HepG2 (cell line): ENCODE measurements around the gene LCE3B. TPM values are rescaled to one million over a fixed set of nuclear protein-coding genes. Genes with fewer than 3 reads are reported as not detected.

Experiments used
- ATAC-seq: fragments of 200-7000 bp; cut with Tn5 transposase; 3 replicates; pipeline ENCODE4 v1.9.1; 2020; ENCODE audit warnings: mild to moderate bottlenecking, moderate library complexity
- BruUV-seq: library from RNA; stranded (reverse); fragments of 400-500 nt; replicated peaks from 2 replicates; lab custom pipeline; 2021; lab: Mats Ljungman, UMichigan
- CTCF ChIA-PET: fragments of 300-600 bp; formaldehyde crosslinking; extraction: SDS; loops from one replicate; lab custom pipeline; 2021; ENCODE audit warnings: low total read pairs, inconsistent platforms, low intra/inter-chr PET ratio; lab: Yijun Ruan, JAX
- POLR2A ChIA-PET: fragments of 350-600 bp; sonication (Branson Sonifier 250); formaldehyde crosslinking; loops from one replicate; lab custom pipeline; 2020; ENCODE audit warnings: antibody characterized with exemption, inconsistent platforms; lab: Yijun Ruan, JAX
- DNase-seq: peaks from one replicate; pipeline ENCODE4 v3.0.0-alpha.2; 2015; ENCODE audit warnings: low spot score
- FAIRE-seq: peaks from 3 replicates; lab custom pipeline; 2011; peaks lifted over from hg19 to GRCh38; lab: Jason Lieb, UNC
- H2AFZ ChIP-seq: one replicate; pipeline ENCODE4 v1.6.1; 2011; ENCODE audit warnings: low read length, inconsistent platforms
- H3K27ac ChIP-seq: fragments of 300-600 bp; 3 replicates; pipeline ENCODE4 v1.8.0; 2011; ENCODE audit warnings: mixed run types, mild to moderate bottlenecking, mixed read lengths, low read length, inconsistent platforms; ENCODE audit not compliant: insufficient read depth; ENCODE audit errors: extremely low read length
- H3K27me3 ChIP-seq, 2 experiments: fragments of 200-600 bp in 1 of 2; 2 replicates in 1 of 2; 3 replicates in 1 of 2; pipeline versions ENCODE4 v1.6.0 to v1.8.0; 2011; ENCODE audit warnings: low read length in 2 of 2, mild to moderate bottlenecking in 2 of 2, moderate library complexity in 2 of 2, inconsistent platforms in 1 of 2; ENCODE audit not compliant: insufficient read depth in 2 of 2, control insufficient read depth in 1 of 2
- H3K36me3 ChIP-seq, 2 experiments: fragments of 200-600 bp in 1 of 2; replicated peaks in 1 of 2; 2 replicates in 1 of 2; 3 replicates in 1 of 2; pipeline versions ENCODE4 v1.5.1 to v1.8.0; 2011; ENCODE audit warnings: low read length in 2 of 2, inconsistent platforms in 1 of 2; ENCODE audit not compliant: insufficient read depth in 2 of 2, control insufficient read depth in 1 of 2
- H3K4me1 ChIP-seq: 2 replicates; pipeline ENCODE4 v1.5.1; 2012; ENCODE audit warnings: low read length, inconsistent platforms; ENCODE audit not compliant: insufficient read depth
- H3K4me2 ChIP-seq: 2 replicates; pipeline ENCODE4 v1.6.0; 2011; ENCODE audit warnings: low read depth, low read length, inconsistent platforms
- H3K4me3 ChIP-seq, 3 experiments: fragments of 200-600 bp in 1 of 3; sonication (generic), shearing (Covaris generic) in 1 of 3; replicated peaks in 1 of 3; 2 replicates each; pipeline ENCODE4 v1.5.1; 2011 to 2016; ENCODE audit warnings: low read length in 3 of 3, inconsistent platforms in 2 of 3, low read depth in 2 of 3, mild to moderate bottlenecking in 2 of 3, control low read depth in 1 of 3, mixed read lengths in 1 of 3; ENCODE audit not compliant: insufficient read depth in 1 of 3
- H3K79me2 ChIP-seq: one replicate; pipeline ENCODE4 v1.6.1; 2011; ENCODE audit warnings: low read length, inconsistent platforms; ENCODE audit not compliant: insufficient read depth
- H3K9ac ChIP-seq: 2 replicates; pipeline ENCODE4 v1.6.0; 2011; ENCODE audit warnings: mild to moderate bottlenecking, low read depth, low read length, inconsistent platforms; ENCODE audit not compliant: insufficient read depth
- H3K9me3 ChIP-seq: 2 replicates; pipeline ENCODE4 v1.5.1; 2012; ENCODE audit warnings: mild to moderate bottlenecking, low read length
- H4K20me1 ChIP-seq: 2 replicates; pipeline ENCODE4 v1.6.0; 2011; ENCODE audit warnings: inconsistent platforms, mild to moderate bottlenecking, low read length, moderate library complexity; ENCODE audit not compliant: insufficient read depth
- BHLHE40 ChIP-seq: IDR thresholded peaks from 2 replicates; pipeline ENCODE4 v1.6.1; 2011; ENCODE audit warnings: low read length, improper control_type of control experiment
- HDAC1 ChIP-seq: sonication (generic); formaldehyde crosslinking; IDR thresholded peaks from 2 replicates; pipeline ENCODE4 v1.5.1; 2020; ENCODE audit warnings: mild to moderate bottlenecking, missing genetic modification reagents
- NAIF1 ChIP-seq: sonication (generic); formaldehyde crosslinking; IDR thresholded peaks from 2 replicates; pipeline ENCODE4 v1.5.0; 2020; ENCODE audit warnings: mild to moderate bottlenecking, missing genetic modification reagents, borderline replicate concordance
- PAXIP1 ChIP-seq: sonication (generic); formaldehyde crosslinking; conservative IDR thresholded peaks from 2 replicates; pipeline ENCODE4 v1.4.0; 2020; ENCODE audit warnings: mild to moderate bottlenecking, missing genetic modification reagents, moderate library complexity
- ZNF143 ChIP-seq: sonication (generic); formaldehyde crosslinking; IDR thresholded peaks from 2 replicates; pipeline ENCODE4 v1.4.0; 2020; ENCODE audit warnings: missing genetic modification reagents
- WGBS: methylation state at CpG from one replicate; pipeline ENCODE4 v1.1.6; 2017; ENCODE audit warnings: low lambda C conversion rate; 5-methylcytosine and 5-hydroxymethylcytosine counted together
- in situ Hi-C: cut with HindIII; loops from 2 replicates; pipeline ENCODE4 v1.10.0; 2017; ENCODE audit warnings: low pct_unique_long_range_greater_than_20kb; ENCODE audit not compliant: extremely low pct_ligation_motif_present
- intact Hi-C: fragments of 100-400 bp; cut with micrococcal nuclease; formaldehyde crosslinking; loops from one replicate; pipeline ENCODE4 v1.10.0; 2022; ENCODE audit not compliant: unreplicated experiment
- polyA plus RNA-seq, 8 experiments: library from polyadenylated mRNA; depleted of rRNA in 3 of 8; stranded (reverse) in 7 of 8; unstranded in 1 of 8; fragments of >200 nt; fragmentation: Illumina TruSeq in 4 of 8; extraction: Trizol in 4 of 8; gene quantifications; 2 replicates each; pipeline versions ENCODE4 v1.2.1 to v1.2.3, GENCODE V29; 2011 to 2016; ENCODE audit warnings: low read depth in 4 of 8, missing spikeins in 1 of 8, mixed read lengths in 1 of 8; ENCODE audit not compliant: insufficient read depth in 1 of 8
- small RNA-seq, 3 experiments: library from RNA; depleted of rRNA; stranded (forward); fragments of <200 nt; gene quantifications; one replicate each; pipeline ENCODE3, GENCODE V24; 2012; ENCODE audit warnings: low read depth in 2 of 3, low replicate concordance in 1 of 3; ENCODE audit not compliant: insufficient read length in 3 of 3, insufficient read depth in 2 of 3
- total RNA-seq, 5 experiments: library from RNA; depleted of rRNA; stranded (reverse); fragments of >200 nt; fragmentation: Illumina TruSeq; extraction: Trizol; gene quantifications; 2 replicates each; pipeline ENCODE4 v1.2.3, GENCODE V29; 2016; ENCODE audit warnings: low read depth in 1 of 5

LCE3B gene
- total and polyA plus RNA-seq, 2 of the 13 experiments (the other 11 are each of a cell fraction or from before 2014, with no cell fraction given): not detected

GRCh38 chr1:152658649-152659048, 45.0 kb downstream of the LCE3B start (continued):
- no peak for TF ChIP-seq ZNF143 (CRISPR knock-in tag)
- TF ChIP-seq, all 625 proteins: peak for 10

DNA sequence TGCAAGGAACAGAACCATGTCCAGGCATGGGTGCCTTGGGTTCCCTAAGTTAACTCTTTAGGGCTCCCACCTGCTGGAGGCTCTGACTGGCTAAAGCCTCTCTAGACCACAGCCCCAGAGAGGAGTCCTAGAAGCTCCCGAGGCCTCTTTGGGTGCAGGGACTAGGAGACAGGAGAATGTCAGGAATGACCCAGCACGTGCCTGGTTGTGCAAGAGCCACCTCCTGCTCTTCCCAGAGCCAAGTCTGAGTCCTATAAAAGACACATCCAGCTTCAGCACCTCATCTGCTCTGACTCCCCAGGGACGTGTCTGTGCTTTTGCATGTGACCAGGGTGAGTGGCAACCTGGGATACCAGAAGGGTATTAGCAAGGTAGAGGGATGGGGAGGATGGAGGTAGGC, 49.5 kb downstream of the LCE3B start, which contains the start of gene LCE2D:
Gene LCE2D (plus strand): TSS at position 283 of the 400 bp plus-strand sequence. CDS start 726 bp downstream, outside the sequence.
- DNase-seq (no peak), ATAC-seq (no peak), FAIRE-seq (no peak)
- Histone ChIP-seq H3K4me3 (no peak within 1 kb of the TSS), H3K4me1 (no peaks in the 10 kb centered on the region), H4K20me1 (no peaks in the 10 kb centered on the region), H2AFZ (no peak within 1 kb of the TSS), H3K9me3 (no peaks in the 10 kb centered on the region), H3K27ac (no peak within 1 kb of the TSS), H3K9ac (no peak within 1 kb of the TSS), H3K36me3 (no peaks in the 10 kb centered on the region), H3K27me3 (no peaks in the 10 kb centered on the region), H3K79me2 (no peaks in the 10 kb centered on the region), H3K4me2 (no peak within 1 kb of the TSS)
- in situ Hi-C loops: no loop called here
- CTCF ChIA-PET: no interaction called here
- TF ChIP-seq BHLHE40: peak; percentile 65
- no peak for TF ChIP-seq HDAC1
- TF ChIP-seq PAXIP1 (CRISPR knock-in tag): no peak
- TF ChIP-seq NAIF1 (CRISPR knock-in tag): no peak
- no TSS peak for BruUV-seq
- 0% methylated on average over 1 of the region's 3 CpGs for WGBS
- POLR2A ChIA-PET: no interaction called here
- intact Hi-C loops: no loop called here

Small RNA genes within 50 kb of the gene (small RNA-seq; reads per million reads assigned to genes)
- gene LCE3A (0 reads per million in 3 experiments), gene LCE3B (0 reads per million in 3 experiments)

Other genes starting within 250 kb of the LCE3B start
- not detected in 2 replicates for gene CRNN, start 199.5 kb upstream of the LCE3B start, total RNA-seq (2016; rRNA removed; fragmentation: Illumina TruSeq; extraction: Trizol)
- not detected in 2 replicates for gene CRNN, start 199.5 kb upstream of the LCE3B start, polyA plus RNA-seq (2011; rRNA removed)
- not detected in 2 replicates for gene LCE5A, start 103.0 kb upstream of the LCE3B start, total RNA-seq (2016; rRNA removed; fragmentation: Illumina TruSeq; extraction: Trizol)
- not detected in 2 replicates for gene LCE5A, start 103.0 kb upstream of the LCE3B start, polyA plus RNA-seq (2011; rRNA removed)
- gene CRCT1, start 99.3 kb upstream of the LCE3B start, total RNA-seq (2016; rRNA removed; fragmentation: Illumina TruSeq; extraction: Trizol): not detected in 2 replicates
- gene CRCT1, start 99.3 kb upstream of the LCE3B start, polyA plus RNA-seq (2011; rRNA removed): not detected in 2 replicates
- gene LCE3E, start 47.0 kb upstream of the LCE3B start, total RNA-seq (2016; rRNA removed; fragmentation: Illumina TruSeq; extraction: Trizol): not detected in 2 replicates
- gene LCE3E, start 47.0 kb upstream of the LCE3B start, polyA plus RNA-seq (2011; rRNA removed): not detected in 2 replicates
- not detected in 2 replicates for gene LCE3D, start 33.3 kb upstream of the LCE3B start, total RNA-seq (2016; rRNA removed; fragmentation: Illumina TruSeq; extraction: Trizol)
- not detected in 2 replicates for gene LCE3D, start 33.3 kb upstream of the LCE3B start, polyA plus RNA-seq (2011; rRNA removed)
- not detected in 2 replicates for gene LCE3C, start 13.6 kb upstream of the LCE3B start, total RNA-seq (2016; rRNA removed; fragmentation: Illumina TruSeq; extraction: Trizol)
- gene LCE3C, start 13.6 kb upstream of the LCE3B start, polyA plus RNA-seq (2011; rRNA removed): not detected in 2 replicates
- not detected in 2 replicates for gene LCE3A, start 9.3 kb downstream of the LCE3B start, total RNA-seq (2016; rRNA removed; fragmentation: Illumina TruSeq; extraction: Trizol)
- gene LCE3A, start 9.3 kb downstream of the LCE3B start, polyA plus RNA-seq (2011; rRNA removed): not detected in 2 replicates
- gene LCE2D, start 49.6 kb downstream of the LCE3B start, total RNA-seq (2016; rRNA removed; fragmentation: Illumina TruSeq; extraction: Trizol): not detected in 2 replicates
- not detected in 2 replicates for gene LCE2D, start 49.6 kb downstream of the LCE3B start, polyA plus RNA-seq (2011; rRNA removed)
- gene LCE2C, start 61.5 kb downstream of the LCE3B start, total RNA-seq (2016; rRNA removed; fragmentation: Illumina TruSeq; extraction: Trizol): not detected in 2 replicates
- gene LCE2C, start 61.5 kb downstream of the LCE3B start, polyA plus RNA-seq (2011; rRNA removed): not detected in 2 replicates
- gene LCE2B, start 72.3 kb downstream of the LCE3B start, total RNA-seq (2016; rRNA removed; fragmentation: Illumina TruSeq; extraction: Trizol): not detected in 2 replicates
- not detected in 2 replicates for gene LCE2B, start 72.3 kb downstream of the LCE3B start, polyA plus RNA-seq (2011; rRNA removed)
- gene LCE2A, start 84.5 kb downstream of the LCE3B start, total RNA-seq (2016; rRNA removed; fragmentation: Illumina TruSeq; extraction: Trizol): not detected in 2 replicates
- not detected in 2 replicates for gene LCE2A, start 84.5 kb downstream of the LCE3B start, polyA plus RNA-seq (2011; rRNA removed)
- gene LCE4A, start 94.3 kb downstream of the LCE3B start, total RNA-seq (2016; rRNA removed; fragmentation: Illumina TruSeq; extraction: Trizol): not detected in 2 replicates
- gene LCE4A, start 94.3 kb downstream of the LCE3B start, polyA plus RNA-seq (2011; rRNA removed): not detected in 2 replicates
- not detected in 2 replicates for gene KPRP, start 144.2 kb downstream of the LCE3B start, total RNA-seq (2016; rRNA removed; fragmentation: Illumina TruSeq; extraction: Trizol)
- gene KPRP, start 144.2 kb downstream of the LCE3B start, polyA plus RNA-seq (2011; rRNA removed): not detected in 2 replicates
- not detected in 2 replicates for gene LCE1F, start 161.3 kb downstream of the LCE3B start, total RNA-seq (2016; rRNA removed; fragmentation: Illumina TruSeq; extraction: Trizol)
- gene LCE1F, start 161.3 kb downstream of the LCE3B start, polyA plus RNA-seq (2011; rRNA removed): not detected in 2 replicates
- not detected in 2 replicates for gene LCE1E, start 172.4 kb downstream of the LCE3B start, total RNA-seq (2016; rRNA removed; fragmentation: Illumina TruSeq; extraction: Trizol)
- 0.12 TPM in 2 replicates for gene LCE1E, start 172.4 kb downstream of the LCE3B start, polyA plus RNA-seq (2011; rRNA removed)
- gene LCE1D, start 182.9 kb downstream of the LCE3B start, total RNA-seq (2016; rRNA removed; fragmentation: Illumina TruSeq; extraction: Trizol): not detected in 2 replicates
- gene LCE1D, start 182.9 kb downstream of the LCE3B start, polyA plus RNA-seq (2011; rRNA removed): not detected in 2 replicates
- gene LCE1C, start 192.8 kb downstream of the LCE3B start, total RNA-seq (2016; rRNA removed; fragmentation: Illumina TruSeq; extraction: Trizol): not detected in 2 replicates
- not detected in 2 replicates for gene LCE1C, start 192.8 kb downstream of the LCE3B start, polyA plus RNA-seq (2011; rRNA removed)
- gene LCE1B, start 198.2 kb downstream of the LCE3B start, total RNA-seq (2016; rRNA removed; fragmentation: Illumina TruSeq; extraction: Trizol): not detected in 2 replicates
- not detected in 2 replicates for gene LCE1B, start 198.2 kb downstream of the LCE3B start, polyA plus RNA-seq (2011; rRNA removed)
- gene LCE1A, start 213.7 kb downstream of the LCE3B start, total RNA-seq (2016; rRNA removed; fragmentation: Illumina TruSeq; extraction: Trizol): not detected in 2 replicates
- gene LCE1A, start 213.7 kb downstream of the LCE3B start, polyA plus RNA-seq (2011; rRNA removed): not detected in 2 replicates
- not detected in 2 replicates for gene LCE6A, start 229.0 kb downstream of the LCE3B start, total RNA-seq (2016; rRNA removed; fragmentation: Illumina TruSeq; extraction: Trizol)
- gene LCE6A, start 229.0 kb downstream of the LCE3B start, polyA plus RNA-seq (2011; rRNA removed): not detected in 2 replicates
- not detected in 2 replicates for gene LCE7A, start 246.2 kb downstream of the LCE3B start, total RNA-seq (2016; rRNA removed; fragmentation: Illumina TruSeq; extraction: Trizol)
- not detected in 2 replicates for gene LCE7A, start 246.2 kb downstream of the LCE3B start, polyA plus RNA-seq (2011; rRNA removed)